HEK293T (cell line): ENCODE results near the gene MRPS18C.
A peak's percentile ranks its signal among the peaks of the same experiment; 100 is the strongest.
"Not testable (repeated sequence)": the region's sequence is repeated elsewhere in the genome, so short reads cannot be mapped to it uniquely, and the experiment has no call there.

Experiments
- CTCF ChIA-PET: fragments of 350-600 bp; formaldehyde crosslinking; extraction: SDS; loops from one replicate; lab custom pipeline; 2021; ENCODE audit warnings: antibody characterized with exemption, inconsistent platforms; lab: Yijun Ruan, JAX
- POLR2A ChIA-PET: fragments of 350-600 bp; formaldehyde crosslinking; extraction: SDS; loops from one replicate; lab custom pipeline; 2020; ENCODE audit warnings: antibody characterized with exemption, inconsistent platforms; lab: Yijun Ruan, JAX
- DNase-seq: peaks from one replicate; pipeline ENCODE4 v3.0.0; 2012; ENCODE audit warnings: mixed read lengths; ENCODE audit errors: extremely low spot score
- ARNT ChIP-seq: fragments of 450-650 bp; IDR thresholded peaks from 2 replicates; pipeline ENCODE4 v1.6.1; 2017; ENCODE audit warnings: mild to moderate bottlenecking
- BHLHE40 ChIP-seq: fragments of 450-650 bp; IDR thresholded peaks from 2 replicates; pipeline ENCODE4 v1.6.1; 2016; ENCODE audit warnings: mild to moderate bottlenecking, moderate library complexity, borderline replicate concordance
- CTBP1 ChIP-seq: fragments of 450-650 bp; IDR thresholded peaks from 2 replicates; pipeline ENCODE4 v1.6.1; 2016; ENCODE audit warnings: borderline replicate concordance
- ELF4 ChIP-seq: fragments of 450-650 bp; IDR thresholded peaks from 2 replicates; pipeline ENCODE4 v1.6.1; 2017; ENCODE audit warnings: antibody characterized with exemption
- FOXA1 ChIP-seq: fragments of 450-650 bp; IDR thresholded peaks from 2 replicates; pipeline ENCODE4 v1.6.1; 2016; ENCODE audit warnings: mild to moderate bottlenecking
- FOXK2 ChIP-seq: fragments of 450-650 bp; IDR thresholded peaks from 2 replicates; pipeline ENCODE4 v1.6.1; 2016; ENCODE audit warnings: mild to moderate bottlenecking
- FOXM1 ChIP-seq: fragments of 450-650 bp; IDR thresholded peaks from 2 replicates; pipeline ENCODE4 v1.6.1; 2017; ENCODE audit warnings: mild to moderate bottlenecking, borderline replicate concordance
- HDGF ChIP-seq: fragments of 450-650 bp; IDR thresholded peaks from 2 replicates; pipeline ENCODE4 v1.6.1; 2017; ENCODE audit warnings: antibody characterized with exemption, borderline replicate concordance
- L3MBTL2 ChIP-seq: fragments of 450-650 bp; conservative IDR thresholded peaks from 2 replicates; pipeline ENCODE4 v1.6.1; 2016; ENCODE audit warnings: mild to moderate bottlenecking
- LEF1 ChIP-seq: fragments of 450-650 bp; IDR thresholded peaks from 2 replicates; pipeline ENCODE4 v1.6.1; 2017; ENCODE audit warnings: mild to moderate bottlenecking, borderline replicate concordance
- NFRKB ChIP-seq: fragments of 450-650 bp; IDR thresholded peaks from 2 replicates; pipeline ENCODE4 v1.6.1; 2016; ENCODE audit warnings: mild to moderate bottlenecking, moderate library complexity
- SP1 ChIP-seq: fragments of 450-650 bp; IDR thresholded peaks from 2 replicates; pipeline ENCODE4 v1.6.1; 2017
- SUZ12 ChIP-seq: fragments of 450-650 bp; IDR thresholded peaks from 2 replicates; pipeline ENCODE4 v1.6.1; 2016; ENCODE audit warnings: mild to moderate bottlenecking
- TARDBP ChIP-seq: fragments of 450-650 bp; IDR thresholded peaks from 2 replicates; pipeline ENCODE4 v1.6.1; 2016
- ZNF384 ChIP-seq: fragments of 450-650 bp; IDR thresholded peaks from 2 replicates; pipeline ENCODE4 v1.6.1; 2016
- TF ChIP-seq, protein P1 (sequence below): fragments of 450-650 bp; IDR thresholded peaks from 2 replicates; pipeline ENCODE4 v1.6.1; 2016

The MRPS18C gene

DNA sequence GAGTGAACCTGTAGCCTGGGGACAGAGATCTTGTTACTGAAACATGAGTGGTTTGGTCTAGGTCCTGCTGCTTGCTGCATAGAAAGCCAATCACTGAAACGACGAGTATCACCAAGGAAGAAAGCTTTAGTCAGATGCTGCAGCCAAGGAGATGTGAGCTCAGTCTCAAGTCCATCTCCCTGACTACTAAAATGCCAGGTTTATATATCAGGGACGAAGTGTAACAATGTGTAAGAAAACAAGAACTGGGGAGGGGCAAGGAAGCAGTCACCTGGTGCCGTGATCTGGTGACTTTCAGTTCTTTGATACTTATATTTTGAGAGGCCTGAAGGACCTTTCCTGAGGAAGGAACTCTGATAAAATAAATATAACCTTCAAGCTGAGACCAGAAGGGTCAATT is 48.6 kb downstream of the MRPS18C start:
- ChIA-PET POLR2A (no interaction called here), CTCF (no interaction called here)
- TF ChIP-seq BHLHE40 (no peak), ELF4 (no peak), NFRKB (no peak), ARNT (no peak), SUZ12 (no peak), FOXK2 (no peak), HDGF (no peak), FOXM1 (no peak), ZNF384 (no peak), TARDBP (no peak), CTBP1 (no peak)
- TF ChIP-seq, protein P1, sequence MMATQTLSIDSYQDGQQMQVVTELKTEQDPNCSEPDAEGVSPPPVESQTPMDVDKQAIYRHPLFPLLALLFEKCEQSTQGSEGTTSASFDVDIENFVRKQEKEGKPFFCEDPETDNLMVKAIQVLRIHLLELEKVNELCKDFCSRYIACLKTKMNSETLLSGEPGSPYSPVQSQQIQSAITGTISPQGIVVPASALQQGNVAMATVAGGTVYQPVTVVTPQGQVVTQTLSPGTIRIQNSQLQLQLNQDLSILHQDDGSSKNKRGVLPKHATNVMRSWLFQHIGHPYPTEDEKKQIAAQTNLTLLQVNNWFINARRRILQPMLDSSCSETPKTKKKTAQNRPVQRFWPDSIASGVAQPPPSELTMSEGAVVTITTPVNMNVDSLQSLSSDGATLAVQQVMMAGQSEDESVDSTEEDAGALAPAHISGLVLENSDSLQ: no peak
- no peak for DNase-seq

DNA sequence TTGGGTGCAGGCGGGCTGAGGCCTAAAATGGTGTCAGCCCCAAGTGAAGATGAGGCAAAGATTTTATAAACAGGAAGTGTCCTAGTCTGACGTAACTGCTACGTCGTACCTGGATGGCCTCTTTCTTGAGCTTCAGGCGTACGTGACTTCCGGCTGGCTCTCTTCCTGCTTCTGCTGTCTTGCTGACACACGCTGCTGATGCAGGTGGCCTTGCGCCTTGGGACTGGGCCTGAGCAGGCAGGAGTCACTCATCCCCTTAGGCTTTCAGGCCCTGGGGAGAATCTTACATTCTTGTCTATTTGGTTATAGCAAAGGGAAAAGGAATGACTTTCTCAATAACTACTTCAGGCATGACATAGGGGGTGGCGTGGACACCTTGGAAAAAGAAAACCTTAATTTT is 49.1 kb downstream of the MRPS18C start:
- ChIA-PET POLR2A (no interaction called here), CTCF (no interaction called here)
- TF ChIP-seq NFRKB: no peak
- TF ChIP-seq CTBP1: no peak
- TF ChIP-seq LEF1: no peak
- TF ChIP-seq SP1: no peak
- TF ChIP-seq BHLHE40: no peak
- no peak for TF ChIP-seq SUZ12
- no peak for TF ChIP-seq HDGF
- TF ChIP-seq ELF4: no peak
- TF ChIP-seq ARNT: no peak
- TF ChIP-seq L3MBTL2: no peak
- TF ChIP-seq ZNF384: no peak
- no peak for TF ChIP-seq FOXM1
- TF ChIP-seq, protein P1: no peak
- no peak for TF ChIP-seq FOXK2
- DNase-seq: no peak

DNA sequence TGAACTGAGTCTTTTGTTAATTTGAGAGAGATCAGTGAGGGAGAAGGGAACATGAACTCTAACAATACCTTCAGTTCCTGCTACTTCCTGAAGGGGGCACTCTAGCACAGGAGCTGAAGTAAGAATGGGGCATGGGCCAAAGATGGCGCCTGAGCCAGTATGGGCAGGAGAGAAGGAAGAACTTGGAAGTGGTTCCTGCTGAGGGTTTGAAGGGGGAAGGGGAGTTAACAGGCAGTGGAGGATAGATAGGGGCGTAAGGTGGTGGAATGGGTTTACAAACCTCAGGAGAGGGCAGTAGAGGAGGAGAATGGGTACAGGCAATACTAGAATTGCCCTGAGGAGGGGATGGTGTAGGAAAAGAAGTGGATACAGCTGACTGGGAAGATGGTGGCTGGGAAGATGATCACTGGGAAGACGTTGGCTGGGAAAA is 53.3 kb downstream of the MRPS18C start:
- POLR2A ChIA-PET: not testable (repeated sequence)
- peak; percentile 35; the same call in 1 of the 2 replicates for TF ChIP-seq NFRKB
- CTCF ChIA-PET: interaction anchor here (1.2 kb wide), 1 partner anchor 120 kb away, joined by 4 read pairs; no protein-coding TSS in a partner anchor
- DNase-seq: peak; percentile 62

DNA sequence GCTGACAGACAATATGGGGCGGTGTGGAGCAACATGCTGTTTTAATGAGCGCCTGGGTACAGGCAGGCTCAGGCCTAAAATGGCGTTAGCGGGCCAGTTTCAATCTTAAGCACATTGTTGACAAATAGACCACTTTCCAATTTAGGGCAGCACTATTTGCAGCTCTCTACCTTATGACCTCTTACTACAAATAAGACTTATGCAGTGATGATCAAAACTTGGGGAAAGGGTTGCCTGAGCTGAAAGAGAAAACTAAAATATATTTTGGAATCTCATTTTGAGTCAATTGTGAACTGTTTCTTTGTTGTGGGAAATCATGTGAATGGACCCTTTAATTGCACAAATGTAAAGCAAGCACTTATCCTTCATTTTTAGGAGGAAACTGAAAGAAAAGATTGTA is 54.6 kb downstream of the MRPS18C start:
- POLR2A ChIA-PET: no interaction called here
- no peak for DNase-seq
- TF ChIP-seq HDGF (no peak), FOXK2 (no peak), FOXM1 (no peak), CTBP1 (no peak), ARNT (no peak), ELF4 (no peak), SUZ12 (no peak), TARDBP (no peak), SP1 (no peak), LEF1 (no peak), ZNF384 (no peak), FOXA1 (no peak), NFRKB (no peak), L3MBTL2 (no peak)
- TF ChIP-seq, protein P1: no peak
- CTCF ChIA-PET: interaction anchor here (0.6 to 0.7 kb wide), 2 partner anchors 48 to 153 kb away, joined by 3 to 4 read pairs; no protein-coding TSS in a partner anchor
